GM12878 (cell line): ENCODE results near the gene CFAP57. TPM values are rescaled to one million over a fixed set of nuclear protein-coding genes. Genes with fewer than 3 reads are reported as not detected.
A peak's percentile ranks its signal among the peaks of the same experiment; 100 is the strongest.

Source experiments
- BCL11A ChIP-seq: IDR thresholded peaks from 2 replicates; pipeline ENCODE4 v1.6.1; 2011; ENCODE audit warnings: low read depth, low read length
- CBX5 ChIP-seq: sonication (generic); IDR thresholded peaks from 2 replicates; pipeline ENCODE4 v1.6.1; 2016; ENCODE audit warnings: low read depth, moderate library complexity, mild to moderate bottlenecking, inconsistent platforms
- CHD2 ChIP-seq: IDR thresholded peaks from 2 replicates; pipeline ENCODE4 v1.6.1; 2011; ENCODE audit warnings: low read depth, low read length, improper control_type of control experiment, borderline replicate concordance
- CHD4 ChIP-seq: fragments of 200-600 bp; sonication (generic); IDR thresholded peaks from 2 replicates; pipeline ENCODE4 v1.6.1; 2016; ENCODE audit warnings: mild to moderate bottlenecking
- ETV6 ChIP-seq, 2 experiments: fragments of 450-650 bp in 1 of 2; IDR thresholded peaks in 1 of 2; conservative IDR thresholded peaks in 1 of 2; 2 replicates each; pipeline ENCODE4 v1.6.1; 2014; ENCODE audit warnings: antibody characterized with exemption in 1 of 2, borderline replicate concordance in 1 of 2, low read depth in 1 of 2, mild to moderate bottlenecking in 1 of 2, moderate library complexity in 1 of 2
- HCFC1 ChIP-seq: fragments of 150-350 bp; IDR thresholded peaks from 2 replicates; pipeline ENCODE4 v1.6.1; 2014; ENCODE audit warnings: low read length
- HDAC6 ChIP-seq: fragments of 200-600 bp; sonication (generic); IDR thresholded peaks from one replicate; pipeline ENCODE4 v1.8.0; 2017; ENCODE audit warnings: antibody characterized with exemption; ENCODE audit not compliant: unreplicated experiment
- JUND ChIP-seq: IDR thresholded peaks from 2 replicates; pipeline ENCODE4 v1.6.1; 2012; ENCODE audit warnings: low read depth, mild to moderate bottlenecking, low read length, improper control_type of control experiment, moderate library complexity
- KDM1A ChIP-seq: fragments of 200-600 bp; sonication (generic); IDR thresholded peaks from 2 replicates; pipeline ENCODE4 v1.6.1; 2016; ENCODE audit warnings: borderline replicate concordance
- NFYB ChIP-seq: IDR thresholded peaks from 2 replicates; pipeline ENCODE4 v1.6.1; 2011; ENCODE audit warnings: low read depth, mild to moderate bottlenecking, low read length, improper control_type of control experiment, moderate library complexity; ENCODE audit not compliant: insufficient read depth
- NR2F1 ChIP-seq: fragments of 450-650 bp; conservative IDR thresholded peaks from 2 replicates; pipeline ENCODE4 v1.6.1; 2017; ENCODE audit warnings: mild to moderate bottlenecking
- PAX8 ChIP-seq: fragments of 450-650 bp; IDR thresholded peaks from 2 replicates; pipeline ENCODE4 v1.6.1; 2017; ENCODE audit warnings: mild to moderate bottlenecking, moderate library complexity
- RELA ChIP-seq: fragments of 450-650 bp; IDR thresholded peaks from 2 replicates; pipeline ENCODE4 v1.8.0; 2014; ENCODE audit warnings: borderline replicate concordance; ENCODE audit not compliant: partially characterized antibody
- RFX5 ChIP-seq: IDR thresholded peaks from 2 replicates; pipeline ENCODE4 v1.6.1; 2011; ENCODE audit warnings: low read depth, low read length, improper control_type of control experiment
- SIN3A ChIP-seq: IDR thresholded peaks from 2 replicates; pipeline ENCODE4 v1.6.1; 2012; ENCODE audit warnings: low read depth, low read length, improper control_type of control experiment
- SIX5 ChIP-seq: IDR thresholded peaks from 2 replicates; pipeline ENCODE4 v1.6.1; 2011; ENCODE audit warnings: mild to moderate bottlenecking, low read depth, low read length, moderate library complexity; ENCODE audit not compliant: severe bottlenecking
- SP1 ChIP-seq: IDR thresholded peaks from one replicate; pipeline ENCODE4 v1.6.1; 2011; ENCODE audit warnings: low read depth, low read length
- SUPT20H ChIP-seq: IDR thresholded peaks from 2 replicates; pipeline ENCODE4 v1.6.1; 2011; ENCODE audit warnings: low read depth, mild to moderate bottlenecking, low read length, moderate library complexity, borderline replicate concordance; ENCODE audit not compliant: control insufficient read depth
- TAF1 ChIP-seq: IDR thresholded peaks from 2 replicates; pipeline ENCODE4 v1.6.1; 2011; ENCODE audit warnings: mild to moderate bottlenecking, low read depth, low read length, borderline replicate concordance
- TCF12 ChIP-seq: IDR thresholded peaks from 2 replicates; pipeline ENCODE4 v1.6.1; 2011; ENCODE audit warnings: low read depth, mild to moderate bottlenecking, low read length
- YY1 ChIP-seq: IDR thresholded peaks from 2 replicates; pipeline ENCODE4 v1.6.1; 2011; ENCODE audit warnings: low read depth, mild to moderate bottlenecking, low read length
- ZBED1 ChIP-seq: IDR thresholded peaks from 2 replicates; pipeline ENCODE4 v1.6.1; 2016; ENCODE audit warnings: borderline replicate concordance
- ZNF274 ChIP-seq: IDR thresholded peaks from one replicate; pipeline ENCODE4 v1.8.0; 2011; ENCODE audit not compliant: insufficient read length, insufficient read depth
- polyA plus RNA-seq, 11 experiments: library from polyadenylated mRNA; depleted of rRNA in 4 of 11; unstranded in 6 of 11; stranded (reverse) in 5 of 11; fragments of >200 nt; fragmentation: Nextera tagmentation in 4 of 11; fragmentation: Illumina TruSeq in 1 of 11; extraction: Ambion mirVana in 4 of 11; extraction: Trizol in 1 of 11; gene quantifications; 1 replicate in 1 of 11; 2 replicates in 10 of 11; pipeline versions ENCODE4 v1.2.1 to v1.2.3, GENCODE V29; 2011 to 2016; ENCODE audit warnings: inconsistent platforms in 2 of 11, missing spikeins in 2 of 11, low read depth in 1 of 11
- total RNA-seq, 4 experiments: library from RNA; depleted of rRNA in 3 of 4; stranded (reverse); fragments of >200 nt in 3 of 4; fragmentation: Illumina TruSeq in 1 of 4; extraction: Trizol in 1 of 4; gene quantifications; 2 replicates each; pipeline versions ENCODE4 v1.2.1 to v1.2.3, GENCODE V29; 2013 to 2021
- TF ChIP-seq, protein P1 (sequence below): fragments of 450-650 bp; IDR thresholded peaks from 2 replicates; pipeline ENCODE4 v1.6.1; 2017; ENCODE audit warnings: borderline replicate concordance
- TF ChIP-seq, protein P2 (sequence below): fragments of 450-650 bp; formaldehyde crosslinking; IDR thresholded peaks from 2 replicates; pipeline ENCODE4 v1.4.0; 2022; ENCODE audit warnings: mild to moderate bottlenecking, moderate library complexity
- TF ChIP-seq, protein P3 (sequence below): fragments of 450-650 bp; IDR thresholded peaks from 2 replicates; pipeline ENCODE4 v1.6.1; 2018; ENCODE audit warnings: borderline replicate concordance, mild to moderate bottlenecking; ENCODE audit not compliant: partially characterized antibody

CFAP57 gene
- total and polyA plus RNA-seq, 10 of the 15 experiments (the other 5 are each of a cell fraction or from before 2014, with no cell fraction given) = 0.45 to 4.8 (median 1.3) TPM

DNA sequence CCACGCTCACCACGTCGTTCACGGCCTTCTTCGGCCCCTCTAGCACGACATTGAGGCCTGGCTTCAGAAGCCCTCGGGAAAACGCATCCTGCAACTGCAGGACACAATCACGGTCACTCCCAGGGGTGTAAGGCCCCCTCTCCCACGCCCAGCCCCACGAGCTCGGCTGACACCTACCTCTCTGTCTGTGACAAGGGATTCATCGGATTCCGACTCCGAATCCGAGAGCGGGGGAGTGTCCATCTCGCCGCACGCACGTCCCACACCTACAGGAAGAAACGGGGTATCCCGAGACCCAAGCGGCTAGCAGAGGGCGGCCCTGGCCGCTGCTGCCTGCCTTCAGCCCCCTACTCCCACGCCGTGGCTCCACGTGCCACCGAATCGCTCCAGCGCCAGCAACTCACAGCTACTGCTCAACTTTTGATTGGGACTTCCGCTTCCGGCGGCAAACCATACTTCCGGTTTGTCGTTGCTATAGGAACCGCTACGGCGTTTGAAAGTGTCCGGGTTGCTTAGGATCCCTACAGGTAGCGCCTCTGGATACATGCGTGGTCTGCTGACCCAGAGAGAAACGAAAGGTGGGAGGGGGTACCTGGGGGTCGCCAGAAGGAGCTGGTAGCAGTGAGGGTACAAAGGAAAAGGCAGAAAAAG is at the start of gene CFAP57, which contains the start of gene EBNA1BP2 (continued):
- TF ChIP-seq, protein P1, sequence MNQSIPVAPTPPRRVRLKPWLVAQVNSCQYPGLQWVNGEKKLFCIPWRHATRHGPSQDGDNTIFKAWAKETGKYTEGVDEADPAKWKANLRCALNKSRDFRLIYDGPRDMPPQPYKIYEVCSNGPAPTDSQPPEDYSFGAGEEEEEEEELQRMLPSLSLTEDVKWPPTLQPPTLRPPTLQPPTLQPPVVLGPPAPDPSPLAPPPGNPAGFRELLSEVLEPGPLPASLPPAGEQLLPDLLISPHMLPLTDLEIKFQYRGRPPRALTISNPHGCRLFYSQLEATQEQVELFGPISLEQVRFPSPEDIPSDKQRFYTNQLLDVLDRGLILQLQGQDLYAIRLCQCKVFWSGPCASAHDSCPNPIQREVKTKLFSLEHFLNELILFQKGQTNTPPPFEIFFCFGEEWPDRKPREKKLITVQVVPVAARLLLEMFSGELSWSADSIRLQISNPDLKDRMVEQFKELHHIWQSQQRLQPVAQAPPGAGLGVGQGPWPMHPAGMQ = no peak
- TF ChIP-seq PAX8 (no peak), BCL11A (no peak), CBX5 (no peak), ETV6 (conservative IDR thresholded peaks at IDR 0.05 in 1 of 2, IDR thresholded peaks at IDR 0.05 in 1 of 2; ENCODE audit: borderline replicate concordance in 1 of 2, low read depth in 1 of 2) (peak in 1 of 2 experiments; percentile 70; a peak in 2 of 4 replicates), JUND (no peak), NR2F1 (no peak), SIN3A (peak; percentile 95), CHD4 (no peak), SUPT20H (no peak), RELA (peak; percentile 34), YY1 (0 out of 2 replicates have a peak, but pooled peaks have one; percentile 34), ZNF274 (no peak), KDM1A (no peak), SIX5 (peak; percentile 35), ZBED1 (no peak), TAF1 (peak; percentile 81; the same call in 1 of the 2 replicates), SP1 (peak; percentile 51), HCFC1 (peak; percentile 40), CHD2 (peak; percentile 73), HDAC6 (no peak), NFYB (no peak), TCF12 (no peak), RFX5 (peak; percentile 41; the same call in 1 of the 2 replicates)
- TF ChIP-seq, protein P2, sequence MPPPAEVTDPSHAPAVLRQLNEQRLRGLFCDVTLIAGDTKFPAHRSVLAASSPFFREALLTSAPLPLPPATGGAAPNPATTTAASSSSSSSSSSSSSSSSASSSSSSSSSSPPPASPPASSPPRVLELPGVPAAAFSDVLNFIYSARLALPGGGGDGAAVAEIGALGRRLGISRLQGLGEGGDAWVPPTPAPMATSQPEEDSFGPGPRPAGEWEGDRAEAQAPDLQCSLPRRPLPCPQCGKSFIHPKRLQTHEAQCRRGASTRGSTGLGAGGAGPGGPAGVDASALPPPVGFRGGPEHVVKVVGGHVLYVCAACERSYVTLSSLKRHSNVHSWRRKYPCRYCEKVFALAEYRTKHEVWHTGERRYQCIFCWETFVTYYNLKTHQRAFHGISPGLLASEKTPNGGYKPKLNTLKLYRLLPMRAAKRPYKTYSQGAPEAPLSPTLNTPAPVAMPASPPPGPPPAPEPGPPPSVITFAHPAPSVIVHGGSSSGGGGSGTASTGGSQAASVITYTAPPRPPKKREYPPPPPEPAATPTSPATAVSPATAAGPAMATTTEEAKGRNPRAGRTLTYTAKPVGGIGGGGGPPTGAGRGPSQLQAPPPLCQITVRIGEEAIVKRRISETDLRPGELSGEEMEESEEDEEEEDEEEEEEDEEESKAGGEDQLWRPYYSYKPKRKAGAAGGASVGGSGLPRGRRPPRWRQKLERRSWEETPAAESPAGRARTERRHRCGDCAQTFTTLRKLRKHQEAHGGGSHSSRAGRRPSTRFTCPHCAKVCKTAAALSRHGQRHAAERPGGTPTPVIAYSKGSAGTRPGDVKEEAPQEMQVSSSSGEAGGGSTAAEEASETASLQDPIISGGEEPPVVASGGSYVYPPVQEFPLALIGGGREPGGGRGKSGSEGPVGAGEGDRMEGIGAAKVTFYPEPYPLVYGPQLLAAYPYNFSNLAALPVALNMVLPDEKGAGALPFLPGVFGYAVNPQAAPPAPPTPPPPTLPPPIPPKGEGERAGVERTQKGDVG (CRISPR knock-in tag) = no peak
- TF ChIP-seq, protein P3, sequence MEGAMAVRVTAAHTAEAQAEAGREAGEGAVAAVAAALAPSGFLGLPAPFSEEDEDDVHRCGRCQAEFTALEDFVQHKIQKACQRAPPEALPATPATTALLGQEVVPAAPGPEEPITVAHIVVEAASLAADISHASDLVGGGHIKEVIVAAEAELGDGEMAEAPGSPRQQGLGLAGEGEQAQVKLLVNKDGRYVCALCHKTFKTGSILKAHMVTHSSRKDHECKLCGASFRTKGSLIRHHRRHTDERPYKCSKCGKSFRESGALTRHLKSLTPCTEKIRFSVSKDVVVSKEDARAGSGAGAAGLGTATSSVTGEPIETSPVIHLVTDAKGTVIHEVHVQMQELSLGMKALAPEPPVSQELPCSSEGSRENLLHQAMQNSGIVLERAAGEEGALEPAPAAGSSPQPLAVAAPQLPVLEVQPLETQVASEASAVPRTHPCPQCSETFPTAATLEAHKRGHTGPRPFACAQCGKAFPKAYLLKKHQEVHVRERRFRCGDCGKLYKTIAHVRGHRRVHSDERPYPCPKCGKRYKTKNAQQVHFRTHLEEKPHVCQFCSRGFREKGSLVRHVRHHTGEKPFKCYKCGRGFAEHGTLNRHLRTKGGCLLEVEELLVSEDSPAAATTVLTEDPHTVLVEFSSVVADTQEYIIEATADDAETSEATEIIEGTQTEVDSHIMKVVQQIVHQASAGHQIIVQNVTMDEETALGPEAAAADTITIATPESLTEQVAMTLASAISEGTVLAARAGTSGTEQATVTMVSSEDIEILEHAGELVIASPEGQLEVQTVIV = peak; percentile 81
